ENCODE measurements around the gene PAX8.

- TF ChIP-seq EZH2 (IDR thresholded peaks at IDR 0.05) (no peak), POLR2AphosphoS5 (IDR thresholded peaks at IDR 0.05; ENCODE audit: borderline replicate concordance, low read depth, low read length) (no peak), FOXP2 (optimal IDR thresholded peaks at IDR 0.05; ENCODE audit: control extremely low read depth, extremely low read length, insufficient read depth) (no peak)
Observed at GRCh38 chr2:113246606-113247005, 32.1 kb downstream of the PAX8 start.

Measured in SK-N-MC (cell line).